ENCODE data around the gene NUDT22.

Gene NUDT22

GRCh38 chr11:64198511-64198910 is 27.6 kb upstream of the NUDT22 start:
- Histone ChIP-seq H3K4me3 (ENCODE audit: low read depth, low read length, poor library complexity, severe bottlenecking) (no peak overlapping the region), H3K4me1 (ENCODE audit: insufficient read depth, low read length, severe bottlenecking) (no peaks in the 10 kb centered on the region), H4K20me1 (ENCODE audit: insufficient read depth, low read length) (no peaks in the 10 kb centered on the region), H3F3A (ENCODE audit: insufficient read depth, low read length) (no peaks in the 10 kb centered on the region; the same call in 1 of the 2 replicates), H3K9me2 (ENCODE audit: low read depth, low read length) (no peaks in the 10 kb centered on the region), H3K36me3 (ENCODE audit: insufficient read depth, low read length) (peaks cover 98% of the 10 kb centered on the region), H2AFZ (ENCODE audit: low read length) (no peak overlapping the region), H3K27me3 (ENCODE audit: insufficient read depth, low read length) (no peaks in the 10 kb centered on the region), H3K9ac (ENCODE audit: low read length) (no peak overlapping the region), H3K79me2 (ENCODE audit: insufficient read depth, low read length) (no peaks in the 10 kb centered on the region), H3K9me3 (ENCODE audit: low read length) (no peaks in the 10 kb centered on the region), H3K4me2 (ENCODE audit: low read length) (no peak overlapping the region), H3K27ac (ENCODE audit: low read depth, low read length, poor library complexity, severe bottlenecking) (no peak overlapping the region)
- no peak for TF ChIP-seq EZH2 (IDR thresholded peaks at IDR 0.05; ENCODE audit: borderline replicate concordance, low read length)

GRCh38 chr11:64201543-64201942 is 24.5 kb upstream of the NUDT22 start:
- Histone ChIP-seq H3K36me3 (ENCODE audit: insufficient read depth, low read length) (peaks cover 81% of the 10 kb centered on the region), H3K9me2 (ENCODE audit: low read depth, low read length) (no peaks in the 10 kb centered on the region), H3F3A (ENCODE audit: insufficient read depth, low read length) (no peaks in the 10 kb centered on the region; the same call in 1 of the 2 replicates)

GRCh38 chr11:64202992-64203391 is 23.1 kb upstream of the NUDT22 start:
- TF ChIP-seq EZH2 (IDR thresholded peaks at IDR 0.05; ENCODE audit: borderline replicate concordance, low read length) (no peak), CTCF (IDR thresholded peaks at IDR 0.05; ENCODE audit: low read length) (no peak)
- H4K20me1 ChIP-seq (ENCODE audit: insufficient read depth, low read length), result no peaks in the 10 kb centered on the region
- H3K27ac ChIP-seq (ENCODE audit: low read depth, low read length, poor library complexity, severe bottlenecking), result no peak overlapping the region
- no peaks in the 10 kb centered on the region for H3K9me3 ChIP-seq (ENCODE audit: low read length)
- H3K27me3 ChIP-seq (ENCODE audit: insufficient read depth, low read length), result no peaks in the 10 kb centered on the region
- peaks cover 28% of the 10 kb centered on the region for H3K4me1 ChIP-seq (ENCODE audit: insufficient read depth, low read length, severe bottlenecking)
- no peak overlapping the region for H2AFZ ChIP-seq (ENCODE audit: low read length)
- H3K36me3 ChIP-seq (ENCODE audit: insufficient read depth, low read length), result peaks cover 78% of the 10 kb centered on the region
- no peaks in the 10 kb centered on the region for H3F3A ChIP-seq (ENCODE audit: insufficient read depth, low read length)
- H3K4me2 ChIP-seq (ENCODE audit: low read length), result no peak overlapping the region
- H3K9me2 ChIP-seq (ENCODE audit: low read depth, low read length), result no peaks in the 10 kb centered on the region
- no peaks in the 10 kb centered on the region for H3K79me2 ChIP-seq (ENCODE audit: insufficient read depth, low read length)
- no peak overlapping the region for H3K4me3 ChIP-seq (ENCODE audit: low read depth, low read length, poor library complexity, severe bottlenecking)
- H3K9ac ChIP-seq (ENCODE audit: low read length), result no peak overlapping the region

More at GRCh38 chr11:64201543-64201942, 24.5 kb upstream of the NUDT22 start:
- Histone ChIP-seq H2AFZ (ENCODE audit: low read length) (no peak overlapping the region), H3K79me2 (ENCODE audit: insufficient read depth, low read length) (no peaks in the 10 kb centered on the region), H3K27ac (ENCODE audit: low read depth, low read length, poor library complexity, severe bottlenecking) (no peak overlapping the region), H3K4me1 (ENCODE audit: insufficient read depth, low read length, severe bottlenecking) (peaks cover 14% of the 10 kb centered on the region), H3K4me2 (ENCODE audit: low read length) (no peak overlapping the region), H3K9ac (ENCODE audit: low read length) (no peak overlapping the region), H3K4me3 (ENCODE audit: low read depth, low read length, poor library complexity, severe bottlenecking) (no peak overlapping the region), H3K9me3 (ENCODE audit: low read length) (no peaks in the 10 kb centered on the region), H4K20me1 (ENCODE audit: insufficient read depth, low read length) (no peaks in the 10 kb centered on the region), H3K27me3 (ENCODE audit: insufficient read depth, low read length) (no peaks in the 10 kb centered on the region)
- TF ChIP-seq EZH2 (IDR thresholded peaks at IDR 0.05; ENCODE audit: borderline replicate concordance, low read length), result no peak
- TF ChIP-seq CTCF (IDR thresholded peaks at IDR 0.05; ENCODE audit: low read length), result no peak

GRCh38 chr11:64203421-64204079 is 22.5 kb upstream of the NUDT22 start:
- no peaks in the 10 kb centered on the region for H3K9me3 ChIP-seq (ENCODE audit: low read length)
- H3K4me3 ChIP-seq (ENCODE audit: low read depth, low read length, poor library complexity, severe bottlenecking), result no peak overlapping the region
- H2AFZ ChIP-seq (ENCODE audit: low read length), result no peak overlapping the region
- H3K79me2 ChIP-seq (ENCODE audit: insufficient read depth, low read length), result no peaks in the 10 kb centered on the region
- H3F3A ChIP-seq (ENCODE audit: insufficient read depth, low read length), result no peaks in the 10 kb centered on the region
- H3K9ac ChIP-seq (ENCODE audit: low read length), result no peak overlapping the region
- H3K36me3 ChIP-seq (ENCODE audit: insufficient read depth, low read length), result peaks cover 76% of the 10 kb centered on the region
- no peak for TF ChIP-seq CTCF (IDR thresholded peaks at IDR 0.05; ENCODE audit: low read length)
- TF ChIP-seq EZH2 (IDR thresholded peaks at IDR 0.05; ENCODE audit: borderline replicate concordance, low read length), result no peak
- H3K27me3 ChIP-seq (ENCODE audit: insufficient read depth, low read length), result no peaks in the 10 kb centered on the region
- no peak overlapping the region for H3K4me2 ChIP-seq (ENCODE audit: low read length)
- H3K9me2 ChIP-seq (ENCODE audit: low read depth, low read length), result no peaks in the 10 kb centered on the region
- H3K4me1 ChIP-seq (ENCODE audit: insufficient read depth, low read length, severe bottlenecking), result peaks cover 34% of the 10 kb centered on the region
- no peak overlapping the region for H3K27ac ChIP-seq (ENCODE audit: low read depth, low read length, poor library complexity, severe bottlenecking)
- no peaks in the 10 kb centered on the region for H4K20me1 ChIP-seq (ENCODE audit: insufficient read depth, low read length)

Measured in OCI-LY1 (cell line).